Progenitor cell of endocrine pancreas (in vitro differentiated cells): ENCODE measurements around the gene FAM114A1. TPM values are rescaled to one million over a fixed set of nuclear protein-coding genes. Genes with fewer than 3 reads are reported as not detected.

Experiments used
- DNase-seq: peaks from one replicate; pipeline ENCODE4 v3.0.0; 2021; ENCODE audit warnings: low spot score; ENCODE audit not compliant: unreplicated experiment
- H3K27ac Mint-ChIP-seq: 2 replicates; pipeline ENCODE4 v1.8.0; 2021; ENCODE audit warnings: mild to moderate bottlenecking, moderate library complexity, mixed read lengths
- H3K27me3 Mint-ChIP-seq: 2 replicates; pipeline ENCODE4 v1.8.0; 2021; ENCODE audit warnings: mixed read lengths
- H3K36me3 Mint-ChIP-seq: 2 replicates; pipeline ENCODE4 v1.8.0; 2022; ENCODE audit warnings: mixed read lengths; ENCODE audit not compliant: insufficient read depth
- H3K4me1 Mint-ChIP-seq: 2 replicates; pipeline ENCODE4 v1.8.0; 2021; ENCODE audit warnings: low read depth, mixed read lengths
- H3K4me3 Mint-ChIP-seq: 2 replicates; pipeline ENCODE4 v1.8.0; 2021; ENCODE audit warnings: low read depth, mild to moderate bottlenecking, moderate library complexity, mixed read lengths
- H3K9me3 Mint-ChIP-seq: 2 replicates; pipeline ENCODE4 v1.8.0; 2021; ENCODE audit warnings: low read depth, mixed read lengths
- total RNA-seq: library from RNA; stranded (reverse); gene quantifications from 2 replicates; pipeline ENCODE4 v1.2.1, GENCODE V29; 2021
- TF ChIP-seq, protein P1 (sequence below): fragments of 200-600 bp; sonication (generic); IDR thresholded peaks from one replicate; pipeline ENCODE4 v1.5.0; 2021; ENCODE audit warnings: antibody characterized with exemption, mild to moderate bottlenecking; ENCODE audit not compliant: unreplicated experiment

The FAM114A1 gene
- total RNA-seq, 1 donor from 2014 or later = 32.6 TPM

DNA sequence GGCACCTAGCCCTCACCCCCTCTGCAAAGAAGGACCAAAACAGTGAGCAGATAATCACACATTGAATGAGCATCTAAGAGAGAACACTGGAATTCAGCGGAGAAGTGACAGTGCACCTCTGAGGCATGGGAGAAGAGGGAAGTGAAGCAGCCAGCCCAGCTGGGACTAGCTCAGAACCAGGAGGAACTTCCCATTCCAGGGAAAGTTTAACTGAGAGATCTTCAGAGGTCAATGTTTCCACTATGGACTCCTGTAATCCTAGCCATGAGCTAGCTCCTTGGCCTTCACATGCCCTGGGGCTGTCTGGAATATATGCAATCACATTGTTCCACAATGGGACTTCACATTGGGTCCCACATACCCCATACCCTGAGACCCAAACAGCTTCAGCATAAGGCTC, 35.4 kb upstream of the FAM114A1 start:
- Mint-ChIP-seq H3K9me3 (peaks cover 23% of the 10 kb centered on the region), H3K4me1 (peaks cover 3% of the 10 kb centered on the region), H3K27me3 (no peaks in the 10 kb centered on the region), H3K27ac (no peak overlapping the region), H3K36me3 (peaks cover 2% of the 10 kb centered on the region), H3K4me3 (no peak overlapping the region)
- no peak for DNase-seq
- TF ChIP-seq, protein P1, sequence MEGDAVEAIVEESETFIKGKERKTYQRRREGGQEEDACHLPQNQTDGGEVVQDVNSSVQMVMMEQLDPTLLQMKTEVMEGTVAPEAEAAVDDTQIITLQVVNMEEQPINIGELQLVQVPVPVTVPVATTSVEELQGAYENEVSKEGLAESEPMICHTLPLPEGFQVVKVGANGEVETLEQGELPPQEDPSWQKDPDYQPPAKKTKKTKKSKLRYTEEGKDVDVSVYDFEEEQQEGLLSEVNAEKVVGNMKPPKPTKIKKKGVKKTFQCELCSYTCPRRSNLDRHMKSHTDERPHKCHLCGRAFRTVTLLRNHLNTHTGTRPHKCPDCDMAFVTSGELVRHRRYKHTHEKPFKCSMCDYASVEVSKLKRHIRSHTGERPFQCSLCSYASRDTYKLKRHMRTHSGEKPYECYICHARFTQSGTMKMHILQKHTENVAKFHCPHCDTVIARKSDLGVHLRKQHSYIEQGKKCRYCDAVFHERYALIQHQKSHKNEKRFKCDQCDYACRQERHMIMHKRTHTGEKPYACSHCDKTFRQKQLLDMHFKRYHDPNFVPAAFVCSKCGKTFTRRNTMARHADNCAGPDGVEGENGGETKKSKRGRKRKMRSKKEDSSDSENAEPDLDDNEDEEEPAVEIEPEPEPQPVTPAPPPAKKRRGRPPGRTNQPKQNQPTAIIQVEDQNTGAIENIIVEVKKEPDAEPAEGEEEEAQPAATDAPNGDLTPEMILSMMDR = no peak

DNA sequence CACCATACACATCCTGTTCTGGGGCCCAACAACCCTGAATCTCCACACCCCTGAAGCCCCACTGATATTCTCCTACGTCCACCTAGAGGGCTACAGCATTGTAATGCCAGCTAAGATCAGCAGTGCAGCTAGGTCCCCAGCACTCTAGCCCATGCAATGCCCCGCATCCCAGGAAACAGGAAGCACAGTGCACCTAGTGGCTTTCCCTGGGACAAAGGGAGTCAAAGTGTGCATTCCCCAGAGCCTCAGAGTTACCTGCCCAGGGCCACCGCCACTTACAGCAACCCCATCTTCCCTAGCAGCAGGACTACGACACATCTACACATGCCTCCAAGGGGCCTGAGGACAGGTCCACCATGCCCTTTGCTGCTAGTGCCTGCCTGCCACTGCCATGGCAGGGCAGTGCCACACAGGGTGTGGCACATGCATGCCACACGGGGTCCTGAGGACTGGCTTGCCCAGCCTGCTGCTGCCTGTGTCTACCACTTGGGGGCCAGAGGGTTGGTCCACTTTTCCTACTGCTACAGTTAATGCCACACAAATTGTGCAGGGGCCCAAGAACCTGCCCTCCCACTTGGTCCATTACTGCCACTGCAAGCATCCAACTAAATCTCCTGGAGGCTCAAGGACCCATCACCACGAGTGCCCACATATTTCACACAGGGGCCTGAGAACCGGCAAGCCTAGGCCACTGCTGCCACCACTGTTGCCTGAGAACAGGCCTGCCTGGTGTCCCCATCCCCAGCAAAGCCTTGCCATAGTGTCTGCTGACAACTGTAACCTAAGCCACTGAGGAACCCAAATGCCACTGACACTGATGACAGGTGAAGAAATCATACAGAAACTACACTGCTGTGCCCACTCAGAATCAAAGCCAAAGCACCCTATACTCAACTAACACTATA, 34.7 kb upstream of the FAM114A1 start:
- H3K4me3 Mint-ChIP-seq = no peak overlapping the region
- no peaks in the 10 kb centered on the region for H3K27me3 Mint-ChIP-seq
- H3K27ac Mint-ChIP-seq = peak overlapping the region; percentile 54
- H3K9me3 Mint-ChIP-seq = peaks cover 28% of the 10 kb centered on the region
- TF ChIP-seq, protein P1 = peak; percentile 20
- peaks cover 2% of the 10 kb centered on the region for H3K36me3 Mint-ChIP-seq
- H3K4me1 Mint-ChIP-seq = peaks cover 3% of the 10 kb centered on the region
- DNase-seq = no peak

DNA sequence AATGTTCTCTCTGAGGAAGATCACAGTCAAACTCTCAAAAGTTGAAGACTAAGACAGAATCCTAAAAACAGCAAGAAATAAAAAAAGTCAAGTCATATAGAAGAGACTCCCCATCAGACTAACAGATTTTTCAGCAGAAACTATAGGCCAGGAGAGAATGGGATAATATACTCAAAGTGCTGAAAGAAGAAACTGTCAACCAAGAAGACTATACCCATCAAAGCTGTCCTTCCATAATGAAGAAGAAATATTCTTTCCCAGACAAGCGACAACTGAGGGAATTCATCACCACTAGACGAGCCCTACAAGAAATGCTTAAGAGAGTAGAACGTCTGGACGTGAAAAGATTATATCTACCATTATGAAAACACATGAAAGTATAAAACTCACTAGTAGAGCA, 33.0 kb upstream of the FAM114A1 start:
- TF ChIP-seq, protein P1 = no peak
- no peak overlapping the region for H3K27ac Mint-ChIP-seq
- no peak overlapping the region for H3K4me3 Mint-ChIP-seq
- H3K36me3 Mint-ChIP-seq = peaks cover 2% of the 10 kb centered on the region
- no peaks in the 10 kb centered on the region for H3K27me3 Mint-ChIP-seq
- DNase-seq = no peak
- H3K4me1 Mint-ChIP-seq = peaks cover 3% of the 10 kb centered on the region
- H3K9me3 Mint-ChIP-seq = peaks cover 28% of the 10 kb centered on the region

DNA sequence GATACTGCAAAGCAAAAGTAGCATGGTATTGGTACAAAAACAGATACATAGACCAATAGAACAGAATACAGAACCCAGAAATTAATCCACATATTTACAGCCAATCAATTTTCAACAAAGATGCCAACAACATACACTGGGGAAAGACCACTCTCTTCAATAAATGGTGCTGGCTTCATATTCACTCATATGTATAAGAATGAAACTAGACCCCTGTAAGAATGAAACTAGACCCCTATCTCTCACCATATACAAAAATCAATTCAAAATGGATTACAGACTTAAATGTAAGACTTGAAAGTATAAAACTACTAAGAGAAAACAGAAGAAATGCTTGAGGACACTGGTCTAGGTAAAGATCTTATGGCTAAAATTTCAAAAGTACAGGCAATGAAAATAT, 30.3 kb upstream of the FAM114A1 start:
- peaks cover 2% of the 10 kb centered on the region for H3K36me3 Mint-ChIP-seq
- TF ChIP-seq, protein P1 = no peak
- no peaks in the 10 kb centered on the region for H3K27me3 Mint-ChIP-seq
- H3K4me1 Mint-ChIP-seq = no peaks in the 10 kb centered on the region
- DNase-seq = no peak
- no peak overlapping the region for H3K27ac Mint-ChIP-seq
- no peak overlapping the region for H3K4me3 Mint-ChIP-seq
- peaks cover 28% of the 10 kb centered on the region for H3K9me3 Mint-ChIP-seq

DNA sequence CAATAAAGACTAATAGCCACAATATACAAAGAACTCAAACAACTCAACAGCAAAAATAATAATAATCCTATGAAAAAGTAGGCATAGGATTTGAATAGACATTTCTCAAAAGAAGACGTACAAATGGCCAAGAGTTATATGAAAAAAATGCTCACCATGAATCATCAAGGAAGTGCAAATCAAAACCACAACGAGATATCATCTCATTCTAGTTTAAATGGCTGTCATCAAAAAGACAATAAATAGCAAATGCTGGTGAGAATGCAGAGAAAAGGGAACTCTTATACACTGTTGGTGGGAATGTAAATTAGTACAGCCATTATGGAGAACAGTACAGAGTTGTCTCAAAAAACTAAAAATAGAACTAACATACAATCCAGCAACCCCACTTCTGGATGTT, 29.8 kb upstream of the FAM114A1 start:
- TF ChIP-seq, protein P1 = no peak

More for the DNA sequence above, 29.8 kb upstream of the FAM114A1 start:
- DNase-seq = no peak
- Mint-ChIP-seq H3K36me3 (peaks cover 2% of the 10 kb centered on the region), H3K4me3 (no peak overlapping the region), H3K4me1 (no peaks in the 10 kb centered on the region), H3K27me3 (no peaks in the 10 kb centered on the region), H3K9me3 (peaks cover 28% of the 10 kb centered on the region), H3K27ac (no peak overlapping the region)
